GM18873 (cell line): ENCODE results near the gene SCRN3.
"Not testable (repeated sequence)": the region's sequence is repeated elsewhere in the genome, so short reads cannot be mapped to it uniquely, and the experiment has no call there.

Experiments
- ATAC-seq: cut with Tn5 transposase; IDR thresholded peaks from one replicate; pipeline ENCODE4 v1.9.1; 2021; ENCODE audit warnings: mild to moderate bottlenecking, moderate library complexity, moderate number of reproducible peaks; ENCODE audit not compliant: unreplicated experiment, low FRiP score

SCRN3 gene

GRCh38 chr2:174395284-174395968, at the start of gene SCRN3:
Gene SCRN3, plus strand, starts transcription at chr2:174395730. Its CDS starts 2,554 bp downstream, at chr2:174398284.
- ATAC-seq: peak; percentile 87

- ATAC-seq: no peak
Observed at GRCh38 chr2:174350018-174350417, 45.5 kb upstream of the SCRN3 start.

- ATAC-seq: no peak
Observed at GRCh38 chr2:174350593-174351181, 44.8 kb upstream of the SCRN3 start.

GRCh38 chr2:174353004-174353403, 42.5 kb upstream of the SCRN3 start:
- ATAC-seq: no peak

- ATAC-seq: no peak
Observed at GRCh38 chr2:174356347-174356746, 39.2 kb upstream of the SCRN3 start.

- ATAC-seq: not testable (repeated sequence)
Observed at GRCh38 chr2:174359663-174360062, 35.9 kb upstream of the SCRN3 start.

GRCh38 chr2:174362949-174363348, 32.6 kb upstream of the SCRN3 start:
- ATAC-seq: no peak

- ATAC-seq: not testable (repeated sequence)
Observed at GRCh38 chr2:174363492-174364225, 31.9 kb upstream of the SCRN3 start.

GRCh38 chr2:174364628-174365027, 30.9 kb upstream of the SCRN3 start:
- ATAC-seq: no peak

GRCh38 chr2:174365571-174365970, 30.0 kb upstream of the SCRN3 start:
- ATAC-seq: no peak

- ATAC-seq: no peak
Observed at GRCh38 chr2:174368691-174369090, 26.8 kb upstream of the SCRN3 start.

- ATAC-seq: no peak
Observed at GRCh38 chr2:174376967-174377366, 18.6 kb upstream of the SCRN3 start.

GRCh38 chr2:174383796-174384195, 11.7 kb upstream of the SCRN3 start:
- no peak for ATAC-seq

GRCh38 chr2:174385201-174385600, 10.3 kb upstream of the SCRN3 start:
- ATAC-seq: no peak

- ATAC-seq: not testable (repeated sequence)
Observed at GRCh38 chr2:174388706-174389105, 6.8 kb upstream of the SCRN3 start.

- ATAC-seq: no peak
Observed at GRCh38 chr2:174389542-174389941, 6.0 kb upstream of the SCRN3 start.

- not testable (repeated sequence) for ATAC-seq
Observed at GRCh38 chr2:174390303-174390702, 5.2 kb upstream of the SCRN3 start.

GRCh38 chr2:174392706-174393105, 2.8 kb upstream of the SCRN3 start:
- no peak for ATAC-seq

GRCh38 chr2:174395969-174396630, 570 bp downstream of the SCRN3 start:
- no peak for ATAC-seq

GRCh38 chr2:174397773-174398172, 2.2 kb downstream of the SCRN3 start:
- no peak for ATAC-seq

- ATAC-seq: no peak
Observed at GRCh38 chr2:174399171-174399570, 3.6 kb downstream of the SCRN3 start.
